ELF-1 (cell line): ENCODE measurements around the gene VCPKMT.
A peak's percentile ranks its signal among the peaks of the same experiment; 100 is the strongest.

Experiments
- DNase-seq: peaks from one replicate; pipeline ENCODE4 v3.0.0-alpha.2; 2016; ENCODE audit warnings: low read depth, low spot score

Gene VCPKMT

DNA sequence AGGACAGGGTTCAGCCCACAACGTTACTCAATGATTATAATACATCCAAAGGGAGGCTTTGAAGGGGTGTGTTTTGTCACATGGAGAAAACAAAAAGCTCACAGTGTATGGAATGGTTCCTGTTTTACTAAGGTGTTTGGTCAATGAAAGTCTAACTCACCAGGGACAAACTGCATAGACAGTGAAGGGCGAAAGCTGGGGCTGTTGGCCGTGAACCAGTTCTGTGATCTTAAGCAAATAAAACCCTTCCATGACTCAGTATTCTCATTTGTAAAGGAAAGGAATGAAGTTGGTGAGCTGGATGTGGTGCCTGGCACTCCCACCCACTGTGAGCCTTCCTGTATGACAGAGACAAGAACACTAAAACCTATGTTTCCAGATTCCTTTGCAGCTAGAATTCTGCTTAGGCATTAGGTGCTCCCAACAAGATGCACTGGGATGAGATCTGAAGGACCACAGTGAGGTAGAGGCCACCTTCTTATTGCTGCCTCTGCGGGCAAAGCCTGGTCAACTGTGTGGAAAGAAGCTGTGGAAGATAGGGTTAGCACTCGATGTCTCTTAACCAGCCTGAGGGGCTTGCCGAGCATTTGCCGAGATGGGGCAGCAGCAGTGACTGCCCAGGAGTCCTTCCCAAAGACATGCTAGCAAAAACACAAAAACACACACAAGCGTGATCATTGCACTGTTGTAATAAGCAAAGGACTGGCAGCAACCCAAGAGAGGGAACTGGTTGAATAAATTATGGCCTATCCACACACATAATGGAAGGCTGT lies 48.5 kb downstream of the VCPKMT start:
- no peak for DNase-seq

DNA sequence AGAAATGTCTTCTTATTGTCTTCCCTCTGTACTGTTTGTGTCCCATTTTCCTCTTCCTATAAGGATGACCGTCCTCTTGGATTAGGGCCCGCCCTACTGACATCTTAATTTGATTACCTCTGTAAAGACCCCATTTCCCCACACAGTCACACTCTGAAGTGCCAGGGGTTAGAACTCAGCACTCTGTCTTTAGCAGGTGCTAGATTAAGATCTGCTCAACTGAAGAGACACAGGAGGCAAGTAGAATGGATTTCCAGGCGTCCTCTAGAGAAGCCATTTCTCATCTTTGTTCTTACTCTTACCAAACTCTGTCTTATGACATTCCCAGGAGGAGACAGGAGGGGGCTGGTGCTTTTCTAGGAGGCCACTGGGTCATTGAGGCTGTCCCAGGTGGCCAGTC lies 50.8 kb downstream of the VCPKMT start:
- DNase-seq: no peak

DNA sequence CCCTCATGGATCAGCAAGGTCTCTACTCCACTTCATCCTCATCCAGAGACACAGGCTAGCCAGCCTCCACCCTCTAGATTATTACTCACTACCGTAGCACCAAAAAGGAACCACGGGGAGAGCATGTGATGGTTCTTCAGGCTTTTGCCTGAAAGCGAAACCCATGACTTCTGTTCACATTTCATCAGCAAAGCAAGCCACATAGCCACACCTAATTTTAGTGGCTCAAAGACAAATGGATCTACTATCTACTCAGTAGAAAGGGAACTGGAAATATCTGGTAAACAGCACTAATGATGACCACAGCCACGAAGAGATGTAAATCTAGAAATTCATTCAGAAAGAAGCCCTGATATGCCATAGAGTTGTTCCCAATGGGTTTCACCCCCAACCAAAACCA lies 51.4 kb downstream of the VCPKMT start:
- DNase-seq: no peak

DNA sequence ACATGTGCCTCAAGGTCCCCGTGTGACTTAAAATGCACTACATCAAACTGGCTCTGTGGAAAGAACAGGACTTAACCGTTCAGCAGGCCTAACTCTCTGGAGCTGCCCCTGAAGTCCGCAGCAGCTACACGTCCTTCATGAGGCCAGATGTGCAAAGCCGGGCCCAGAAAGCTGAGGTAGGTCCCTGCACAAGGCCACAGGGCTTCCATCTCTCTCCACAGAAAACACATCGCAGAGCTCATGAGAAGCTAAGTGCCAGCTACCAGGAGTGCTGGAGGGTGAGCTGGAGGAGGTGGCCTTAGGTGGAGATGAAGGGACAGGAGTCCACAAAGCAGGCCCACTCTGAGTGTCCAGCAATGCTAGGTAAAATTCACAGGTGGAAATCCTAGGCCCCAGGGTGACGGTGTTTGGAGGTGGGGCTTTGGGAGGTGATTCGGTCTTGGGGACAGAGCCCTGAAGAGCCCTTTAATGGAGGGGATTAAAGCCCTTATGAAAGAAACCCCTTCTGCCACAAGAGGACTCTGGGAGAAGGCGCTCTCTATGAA lies 52.4 kb downstream of the VCPKMT start:
- DNase-seq: no peak

DNA sequence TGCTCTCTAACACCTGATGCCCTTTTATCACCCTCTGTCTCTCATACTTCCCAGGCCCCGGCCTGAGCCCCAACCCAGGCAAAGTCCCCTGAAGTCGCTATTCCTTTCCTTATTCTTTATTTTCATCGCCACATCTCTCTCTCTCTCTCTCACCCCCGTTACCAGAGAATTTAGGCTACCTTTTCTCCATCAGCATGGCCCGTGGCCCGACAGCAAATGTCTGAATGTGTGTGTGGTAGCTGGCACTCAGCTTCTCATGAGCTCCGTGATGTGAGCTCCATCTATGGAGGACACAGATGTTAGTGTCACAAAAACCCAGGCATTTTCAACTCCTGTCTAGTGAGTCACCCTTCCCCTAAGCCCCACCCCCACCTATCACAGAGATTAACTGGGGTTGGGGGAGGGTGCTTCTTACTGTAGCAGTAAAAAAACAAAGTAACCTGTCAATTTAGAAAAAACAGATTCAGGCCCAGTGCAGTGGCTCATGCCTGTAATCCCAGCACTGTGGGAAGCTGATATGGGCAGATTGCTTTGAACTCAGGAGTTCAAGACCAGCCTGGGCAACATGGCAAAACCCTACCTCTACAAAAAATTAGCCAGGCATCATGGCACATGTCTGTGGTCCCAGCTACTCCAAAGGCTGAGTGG lies 53.8 kb downstream of the VCPKMT start:
- DNase-seq: peak; percentile 82

DNA sequence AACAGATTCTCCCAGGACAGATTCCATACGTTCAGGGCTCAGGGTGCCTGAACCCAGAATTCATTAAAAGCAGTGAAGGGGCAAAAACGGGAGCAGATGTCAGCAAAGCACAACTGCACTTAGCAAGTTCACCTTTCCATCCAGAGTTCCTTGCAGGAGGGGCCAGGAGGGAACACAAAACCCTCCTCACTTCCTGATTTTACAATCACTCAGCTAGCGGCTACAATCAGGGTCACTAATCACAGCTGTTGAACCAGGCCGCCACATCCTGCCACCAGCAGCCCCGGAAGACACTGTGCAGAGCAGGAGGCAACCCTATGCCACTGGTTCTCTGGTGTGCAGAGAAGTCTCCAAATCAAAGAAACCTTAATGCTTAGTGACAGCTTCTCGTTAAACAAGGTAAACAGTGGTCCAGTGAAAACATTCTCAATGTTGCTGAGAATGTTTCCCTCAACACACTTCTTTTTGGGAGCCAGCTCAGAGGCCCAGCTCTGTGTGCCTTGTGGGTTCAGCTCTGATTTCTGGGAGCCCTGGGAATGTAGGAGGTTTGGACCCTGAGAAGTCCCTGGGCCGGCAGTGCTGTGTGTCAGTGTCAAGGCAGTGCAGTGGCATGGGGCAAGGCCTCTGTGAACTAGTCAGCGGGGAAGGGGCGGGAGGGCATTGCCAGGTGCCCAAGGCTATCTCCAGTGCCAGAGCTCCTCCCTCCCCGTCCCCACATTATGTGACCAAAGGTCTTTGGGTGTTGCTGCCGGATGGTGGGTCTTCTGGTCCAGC lies 54.5 kb downstream of the VCPKMT start:
- peak; percentile 74 for DNase-seq

DNA sequence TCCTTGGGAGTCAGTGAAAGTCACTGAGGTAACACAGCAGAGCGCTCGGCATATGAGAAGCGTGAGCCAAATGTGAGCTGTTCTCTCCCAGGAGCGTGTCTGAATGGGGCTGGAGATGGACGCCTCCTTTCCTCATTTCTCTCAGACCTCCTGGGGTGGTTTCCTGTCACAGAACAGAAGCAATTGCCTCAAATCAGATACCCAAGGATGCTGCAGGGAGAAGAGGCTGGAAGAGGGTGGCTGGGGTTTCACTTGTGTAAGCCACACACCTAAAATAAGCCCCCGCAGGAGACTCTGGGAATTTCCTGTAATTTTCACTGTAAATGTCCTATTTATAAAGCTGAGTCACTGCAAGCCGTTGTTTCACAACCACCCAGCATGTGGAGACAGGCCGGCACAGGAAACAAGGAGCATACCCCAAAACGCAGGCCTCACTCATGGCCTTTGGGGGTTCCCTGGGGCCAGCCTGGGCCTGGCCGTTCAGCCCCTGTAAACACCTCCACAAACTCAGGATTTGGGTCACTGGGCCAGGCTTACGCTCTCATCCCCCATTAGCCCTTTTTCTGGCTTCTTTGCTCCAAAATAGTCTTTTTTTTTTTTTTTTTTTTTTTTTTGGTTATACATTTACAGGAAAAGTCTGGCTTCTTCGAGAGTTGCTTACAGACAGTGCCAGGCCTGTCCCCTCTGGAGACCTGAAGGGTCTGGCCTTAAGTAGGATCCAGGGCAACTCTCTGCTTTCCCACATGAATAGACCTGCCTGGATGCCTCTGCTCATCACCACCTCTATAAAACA lies 55.3 kb downstream of the VCPKMT start:
- DNase-seq: peak; percentile 62

DNA sequence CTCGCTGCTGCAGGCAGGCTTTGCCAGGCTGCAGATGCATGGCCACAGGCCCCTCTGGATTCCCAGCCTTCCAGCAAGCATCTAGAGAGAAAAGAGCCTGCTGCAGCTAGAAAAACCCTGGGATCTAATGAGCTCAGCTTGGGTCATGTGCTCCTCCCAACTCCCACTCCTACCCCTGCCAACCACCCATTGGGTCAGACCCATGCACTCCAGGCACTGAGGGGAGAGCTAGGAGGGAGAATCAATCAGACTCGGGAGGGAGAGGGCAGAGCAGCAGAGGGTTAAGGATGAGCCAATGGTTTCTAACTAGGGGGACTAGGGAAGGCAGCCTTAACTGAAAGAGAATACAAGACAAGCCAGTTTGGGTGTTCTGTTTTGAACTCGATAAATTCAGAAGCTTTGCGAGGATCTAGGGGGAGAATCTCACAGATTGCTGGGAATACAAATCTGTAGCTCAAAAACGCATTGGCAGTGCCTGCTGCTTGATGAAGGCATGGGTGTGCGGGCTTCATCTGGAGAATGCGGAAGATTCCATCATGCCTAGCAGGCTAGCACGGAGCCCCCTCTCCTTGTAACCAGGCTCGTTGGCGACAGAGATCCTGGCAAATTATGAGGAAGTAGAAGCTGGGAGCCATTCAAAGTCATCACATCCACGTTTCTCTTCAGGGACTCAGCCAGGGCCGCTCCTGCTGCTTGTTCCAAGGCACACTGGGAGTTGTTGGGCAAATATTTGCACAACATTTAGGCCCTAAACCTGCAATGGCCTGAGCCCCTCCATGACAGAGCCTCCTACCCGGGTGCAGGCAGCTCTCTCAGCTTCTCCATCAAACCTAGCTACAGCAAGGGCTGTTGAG lies 56.4 kb downstream of the VCPKMT start:
- DNase-seq: no peak
